Fibroblast of lung (primary cell): ENCODE measurements around the gene MTF2.

Source experiments
- CTCF ChIP-seq, 2 donors: IDR thresholded peaks in 1 of 2; conservative IDR thresholded peaks in 1 of 2; 1 replicate in 1 of 2; 2 replicates in 1 of 2; pipeline ENCODE4 v1.5.1; 2011 to 2012; ENCODE audit warnings: low read length in 2 of 2, control low read depth in 1 of 2, inconsistent platforms in 1 of 2, low read depth in 1 of 2, mild to moderate bottlenecking in 1 of 2
- EZH2 ChIP-seq: IDR thresholded peaks from 2 replicates; pipeline ENCODE4 v1.5.1; 2012; ENCODE audit warnings: low read length, control low read depth, mild to moderate bottlenecking; ENCODE audit errors: missing control alignments

- TF ChIP-seq CTCF (conservative IDR thresholded peaks at IDR 0.05 in 1 of 2, IDR thresholded peaks at IDR 0.05 in 1 of 2; ENCODE audit: low read depth in 1 of 2, low read length in 2 of 2) (no peak), EZH2 (no peak)
These were observed 64.7 kb downstream of the MTF2 start for GRCh38 chr1:93143769-93144168.
